Suprapubic skin (tissue), 4 donors: Measurements from ENCODE around the gene KYNU.

ENCODE experiments used
- CTCF ChIP-seq, 2 donors: fragments of 200-600 bp in 1 of 2; fragments of 450-650 bp in 1 of 2; sonication (generic) in 1 of 2; IDR thresholded peaks; one replicate each; pipeline ENCODE4 v1.5.1; 2016 to 2019; ENCODE audit warnings: antibody characterized with exemption in 2 of 2, mild to moderate bottlenecking in 1 of 2, moderate library complexity in 1 of 2
- POLR2A ChIP-seq, 2 donors: fragments of 450-650 bp; IDR thresholded peaks; one replicate each; pipeline ENCODE4 v1.6.1; 2017; ENCODE audit warnings: antibody characterized with exemption in 2 of 2, mild to moderate bottlenecking in 2 of 2, moderate library complexity in 2 of 2
- POLR2AphosphoS5 ChIP-seq, 3 donors: sonication (generic); formaldehyde crosslinking; IDR thresholded peaks; one replicate each; pipeline ENCODE4 v1.6.1; 2017; ENCODE audit warnings: antibody characterized with exemption in 3 of 3

- TF ChIP-seq CTCF (IDR thresholded peaks at IDR 0.05), result no peak
- no peak for TF ChIP-seq POLR2AphosphoS5 (IDR thresholded peaks at IDR 0.05)
- no peak for TF ChIP-seq POLR2A (IDR thresholded peaks at IDR 0.05)
Observed at GRCh38 chr2:142848023-142848606, 29.3 kb upstream of the KYNU start.
